Choroid plexus epithelial cell (primary cell): ENCODE measurements around the gene LMAN1.

Experiments
- DNase-seq: peaks from one replicate; pipeline ENCODE4 v3.0.0-alpha.2; 2010; ENCODE audit warnings: low read depth
- H3K4me3 ChIP-seq: 2 replicates; pipeline ENCODE4 v1.5.1; 2011; ENCODE audit warnings: low read depth, mild to moderate bottlenecking, control low read depth, low read length, moderate library complexity
- TF ChIP-seq, protein P1 (sequence below): conservative IDR thresholded peaks from 2 replicates; pipeline ENCODE4 v1.5.1; 2011; ENCODE audit warnings: low read depth, mild to moderate bottlenecking, control low read depth, inconsistent platforms, low read length, moderate library complexity

Gene LMAN1, protein sequence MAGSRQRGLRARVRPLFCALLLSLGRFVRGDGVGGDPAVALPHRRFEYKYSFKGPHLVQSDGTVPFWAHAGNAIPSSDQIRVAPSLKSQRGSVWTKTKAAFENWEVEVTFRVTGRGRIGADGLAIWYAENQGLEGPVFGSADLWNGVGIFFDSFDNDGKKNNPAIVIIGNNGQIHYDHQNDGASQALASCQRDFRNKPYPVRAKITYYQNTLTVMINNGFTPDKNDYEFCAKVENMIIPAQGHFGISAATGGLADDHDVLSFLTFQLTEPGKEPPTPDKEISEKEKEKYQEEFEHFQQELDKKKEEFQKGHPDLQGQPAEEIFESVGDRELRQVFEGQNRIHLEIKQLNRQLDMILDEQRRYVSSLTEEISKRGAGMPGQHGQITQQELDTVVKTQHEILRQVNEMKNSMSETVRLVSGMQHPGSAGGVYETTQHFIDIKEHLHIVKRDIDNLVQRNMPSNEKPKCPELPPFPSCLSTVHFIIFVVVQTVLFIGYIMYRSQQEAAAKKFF

DNA sequence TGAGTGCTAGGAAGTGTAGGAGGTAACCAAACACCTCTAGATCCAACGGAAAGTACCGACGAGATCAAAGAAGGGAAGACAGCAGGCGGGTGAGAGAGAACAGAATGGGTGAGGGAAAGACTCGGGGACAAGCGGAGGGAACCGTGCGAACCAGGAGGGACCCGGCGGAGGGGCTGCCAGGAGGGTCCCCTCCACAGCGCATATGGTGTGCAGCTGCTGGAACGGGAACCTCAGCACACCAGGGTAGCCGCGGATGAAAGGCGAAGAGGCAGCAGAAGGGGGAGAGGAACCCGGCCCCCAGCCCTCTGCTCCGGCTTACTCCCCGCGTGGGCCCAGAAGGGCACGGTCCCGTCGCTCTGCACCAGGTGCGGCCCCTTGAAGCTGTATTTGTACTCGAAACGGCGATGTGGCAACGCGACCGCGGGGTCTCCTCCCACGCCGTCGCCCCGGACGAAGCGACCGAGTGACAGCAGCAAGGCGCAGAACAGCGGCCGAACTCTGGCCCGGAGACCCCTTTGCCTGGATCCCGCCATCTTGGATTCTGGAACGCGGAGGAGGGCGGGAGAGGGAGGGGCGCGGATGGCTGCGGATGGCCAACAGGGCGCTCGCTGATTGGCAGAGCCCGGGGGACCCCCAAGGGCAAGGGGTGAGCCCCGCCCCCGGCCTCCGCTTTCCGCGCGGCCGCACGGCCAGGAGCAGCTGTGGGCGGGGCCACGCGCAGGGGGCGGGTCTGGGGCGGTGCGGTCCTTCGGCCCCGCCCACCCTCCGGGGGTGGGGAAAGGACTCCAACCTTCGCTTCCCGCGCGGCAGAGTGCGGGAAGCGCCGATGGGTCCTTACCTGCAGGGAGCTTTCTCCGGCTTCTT, at the start of gene LMAN1:
LMAN1 (minus strand) TSS at position 554 of the 864 bp plus-strand sequence; CDS start at position 533, 21 bp downstream.
- peak within 1 kb of the TSS; percentile 95 for H3K4me3 ChIP-seq
- TF ChIP-seq, protein P1, sequence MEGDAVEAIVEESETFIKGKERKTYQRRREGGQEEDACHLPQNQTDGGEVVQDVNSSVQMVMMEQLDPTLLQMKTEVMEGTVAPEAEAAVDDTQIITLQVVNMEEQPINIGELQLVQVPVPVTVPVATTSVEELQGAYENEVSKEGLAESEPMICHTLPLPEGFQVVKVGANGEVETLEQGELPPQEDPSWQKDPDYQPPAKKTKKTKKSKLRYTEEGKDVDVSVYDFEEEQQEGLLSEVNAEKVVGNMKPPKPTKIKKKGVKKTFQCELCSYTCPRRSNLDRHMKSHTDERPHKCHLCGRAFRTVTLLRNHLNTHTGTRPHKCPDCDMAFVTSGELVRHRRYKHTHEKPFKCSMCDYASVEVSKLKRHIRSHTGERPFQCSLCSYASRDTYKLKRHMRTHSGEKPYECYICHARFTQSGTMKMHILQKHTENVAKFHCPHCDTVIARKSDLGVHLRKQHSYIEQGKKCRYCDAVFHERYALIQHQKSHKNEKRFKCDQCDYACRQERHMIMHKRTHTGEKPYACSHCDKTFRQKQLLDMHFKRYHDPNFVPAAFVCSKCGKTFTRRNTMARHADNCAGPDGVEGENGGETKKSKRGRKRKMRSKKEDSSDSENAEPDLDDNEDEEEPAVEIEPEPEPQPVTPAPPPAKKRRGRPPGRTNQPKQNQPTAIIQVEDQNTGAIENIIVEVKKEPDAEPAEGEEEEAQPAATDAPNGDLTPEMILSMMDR, result no peak
- DNase-seq, result peak; percentile 97

DNA sequence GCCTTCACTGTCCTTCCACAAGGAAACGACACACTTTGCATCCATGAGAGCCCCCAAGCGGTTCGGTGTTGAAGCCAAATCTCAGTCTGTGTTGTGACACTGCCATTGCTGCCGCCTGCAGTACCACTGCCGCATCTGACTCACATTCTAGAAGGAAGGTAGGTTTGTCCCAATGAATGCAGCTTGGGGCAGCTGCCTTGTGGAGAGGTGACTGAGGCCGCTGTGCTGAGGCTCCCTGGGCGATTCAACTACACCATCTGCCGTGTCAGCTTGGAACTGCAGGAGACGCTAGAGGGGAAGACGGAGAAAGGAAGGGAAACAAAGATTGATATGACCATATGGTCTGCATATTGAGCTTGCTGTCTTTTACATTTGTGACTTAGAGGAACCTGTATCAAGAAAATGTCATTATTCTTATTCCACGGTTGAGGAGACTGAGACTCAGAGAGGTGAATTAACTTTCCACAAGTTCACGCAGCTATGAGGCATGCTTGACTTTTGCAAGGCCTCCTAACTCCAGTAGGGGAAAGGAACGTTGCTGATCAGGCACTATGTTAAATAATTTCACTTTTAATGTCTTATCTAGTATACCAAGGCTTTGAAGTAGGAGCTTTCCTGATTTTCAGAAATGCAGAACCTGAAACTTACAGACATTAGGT, 43.5 kb upstream of the LMAN1 start:
- H3K4me3 ChIP-seq, result no peak overlapping the region
- DNase-seq, result peak; percentile 80
- TF ChIP-seq, protein P1, result peak; percentile 100

DNA sequence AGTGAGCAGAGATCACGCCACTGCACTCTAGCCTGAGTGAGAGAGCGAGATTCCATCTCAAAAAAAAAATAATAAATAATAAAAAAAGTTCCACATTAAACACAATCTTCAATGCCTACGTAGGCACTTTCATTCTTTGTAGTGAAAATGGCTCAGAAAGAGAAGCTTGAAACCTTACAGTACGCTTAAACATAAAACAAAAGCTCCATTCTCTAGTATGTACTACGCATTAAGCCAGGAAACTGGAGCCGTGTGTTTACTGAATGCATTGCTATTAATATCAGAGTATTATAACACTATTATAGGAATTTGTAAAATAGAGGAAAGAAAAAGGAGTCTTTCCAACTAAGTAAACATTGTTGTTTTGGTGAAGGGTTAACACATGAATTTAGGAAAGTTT, 41.3 kb upstream of the LMAN1 start:
- DNase-seq, result no peak
- TF ChIP-seq, protein P1, result no peak
- H3K4me3 ChIP-seq, result no peak overlapping the region

DNA sequence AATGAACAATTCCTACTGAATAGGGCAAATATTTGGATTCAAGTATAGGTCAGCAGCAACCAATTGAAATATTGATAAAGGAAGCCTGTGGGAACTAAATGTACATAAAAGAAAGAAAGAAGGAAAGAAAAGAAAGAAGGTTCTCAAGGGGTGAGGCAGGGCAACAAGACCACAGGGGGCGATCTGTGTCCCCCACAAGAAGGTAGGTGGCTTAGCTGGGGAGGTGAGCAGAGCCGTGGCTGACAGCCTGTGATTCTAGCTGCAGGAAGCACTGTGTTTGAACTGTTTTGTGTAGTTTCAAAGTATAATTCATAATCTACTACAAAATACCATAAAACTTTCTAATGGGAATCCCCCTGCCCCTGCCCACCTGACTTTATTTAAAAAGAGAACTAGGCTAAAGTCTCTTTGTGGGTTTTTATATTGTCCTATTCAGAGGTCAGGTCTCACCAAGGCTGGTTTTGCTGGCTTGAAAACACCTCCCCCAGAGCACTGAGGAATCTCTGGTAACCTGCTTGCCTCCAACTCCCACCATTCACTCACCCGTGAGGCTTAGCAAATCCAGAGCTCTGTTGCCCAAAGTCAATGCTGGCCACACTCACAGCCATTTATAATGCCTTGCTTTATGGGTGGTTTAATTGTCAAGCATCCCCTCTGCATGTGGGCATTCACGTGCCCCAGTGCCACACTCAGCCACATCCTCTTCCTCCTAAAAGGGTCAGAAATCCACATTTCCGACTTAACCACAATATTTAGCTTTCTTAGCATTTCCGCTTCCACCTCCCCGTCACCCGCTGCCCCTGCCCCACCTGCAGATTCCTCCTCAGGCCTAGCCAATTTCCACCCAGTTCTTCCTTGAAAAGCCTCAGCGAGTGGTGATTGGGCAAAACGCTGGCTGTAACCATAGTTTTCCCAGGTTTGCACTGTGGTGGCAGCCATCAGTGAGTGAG, 36.4 kb upstream of the LMAN1 start:
- no peak for DNase-seq
- TF ChIP-seq, protein P1, result no peak
- no peak overlapping the region for H3K4me3 ChIP-seq

DNA sequence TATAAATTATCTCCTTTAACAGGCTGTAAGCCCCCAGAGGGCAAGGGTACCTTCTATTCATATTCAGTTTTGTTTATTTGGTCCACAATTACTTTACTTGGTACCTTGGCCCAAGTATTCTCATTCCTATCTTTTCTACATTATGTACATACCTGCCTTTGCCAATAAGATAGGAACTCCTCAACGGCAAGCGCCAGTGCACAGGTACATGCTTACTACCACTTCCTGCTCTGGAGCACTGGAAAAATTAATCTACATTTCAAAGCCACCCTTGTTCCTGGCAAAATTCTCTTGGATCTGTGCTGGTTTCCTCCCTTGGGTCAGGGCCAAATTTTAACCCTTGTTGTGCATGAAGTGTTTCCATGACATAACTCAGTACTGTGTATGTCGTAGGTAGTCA, 34.3 kb upstream of the LMAN1 start:
- no peak overlapping the region for H3K4me3 ChIP-seq
- TF ChIP-seq, protein P1, result no peak
- DNase-seq, result no peak

DNA sequence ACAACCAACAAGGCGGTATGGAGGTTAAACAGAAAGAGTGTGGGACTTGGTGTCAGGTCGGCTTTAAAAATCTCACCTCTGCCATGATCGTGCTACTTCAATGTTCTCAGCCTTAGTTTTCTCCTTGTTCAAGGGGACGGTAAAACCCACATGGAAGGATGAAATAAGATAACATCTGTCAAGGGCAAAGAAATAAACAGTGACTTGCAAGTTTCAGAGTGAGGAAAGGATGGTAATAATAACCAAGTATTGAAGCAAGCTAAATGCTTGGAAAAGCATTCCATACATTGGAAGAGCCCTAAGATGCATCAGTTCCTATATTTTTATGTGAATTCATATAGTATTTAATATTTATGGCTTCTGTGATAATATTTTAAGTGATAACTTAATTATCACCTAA, 29.8 kb upstream of the LMAN1 start:
- TF ChIP-seq, protein P1, result no peak
- no peak overlapping the region for H3K4me3 ChIP-seq
- DNase-seq, result no peak
